PC-3 (cell line): ENCODE measurements around the gene RPS6KA1. TPM values are rescaled to one million over a fixed set of nuclear protein-coding genes. Genes with fewer than 3 reads are reported as not detected.

ENCODE experiments used
- ATAC-seq: fragments of 200-7000 bp; cut with Tn5 transposase; 2 replicates; pipeline ENCODE4 v1.9.1; 2020; ENCODE audit warnings: mild to moderate bottlenecking, moderate library complexity
- BruUV-seq: library from RNA; stranded (reverse); fragments of 400-500 nt; replicated peaks from 2 replicates; lab custom pipeline; 2021; lab: Mats Ljungman, UMichigan
- CTCF ChIA-PET: fragments of 300-600 bp; sonication (Branson Sonifier 250); formaldehyde crosslinking; loops from one replicate; lab custom pipeline; 2022; ENCODE audit warnings: antibody characterized with exemption; lab: Charles Lee
- POLR2A ChIA-PET: fragments of 300-600 bp; sonication (Branson Sonifier 250); formaldehyde crosslinking; loops from one replicate; lab custom pipeline; 2022; ENCODE audit warnings: antibody characterized with exemption; ENCODE audit not compliant: unreplicated experiment; lab: Charles Lee
- DNase-seq: peaks from one replicate; pipeline ENCODE4 v3.0.0-alpha.2; 2015
- H2AFZ ChIP-seq: fragments of 300-600 bp; sonication (generic); 2 replicates; pipeline ENCODE4 v1.6.0; 2016; ENCODE audit warnings: antibody characterized with exemption, low read length
- H3F3A ChIP-seq: fragments of 300-600 bp; sonication (generic); one replicate; pipeline ENCODE4 v1.6.0; 2017; ENCODE audit warnings: antibody characterized with exemption, low read length, control low read depth, mild to moderate bottlenecking; ENCODE audit not compliant: unreplicated experiment
- H3K27ac ChIP-seq: fragments of 300-600 bp; sonication (generic); 2 replicates; pipeline ENCODE4 v1.5.1; 2016; ENCODE audit warnings: mild to moderate bottlenecking, low read length
- H3K27me3 ChIP-seq: fragments of 300-600 bp; sonication (generic); 2 replicates; pipeline ENCODE4 v1.6.1; 2016; ENCODE audit warnings: low read length, mixed read lengths
- H3K36me3 ChIP-seq: fragments of 300-600 bp; sonication (generic); 2 replicates; pipeline ENCODE4 v1.6.1; 2016; ENCODE audit warnings: low read depth, mixed run types, low read length, mixed read lengths
- H3K4me1 ChIP-seq: fragments of 300-600 bp; sonication (generic); 2 replicates; pipeline ENCODE4 v1.5.1; 2016; ENCODE audit warnings: low read length; ENCODE audit not compliant: insufficient read depth
- H3K4me2 ChIP-seq: fragments of 300-600 bp; sonication (generic); 2 replicates; pipeline ENCODE4 v1.6.0; 2016; ENCODE audit warnings: low read length
- H3K4me3 ChIP-seq: fragments of 300-600 bp; sonication (generic); 2 replicates; pipeline ENCODE4 v1.5.1; 2016; ENCODE audit warnings: mild to moderate bottlenecking, low read length, mixed read lengths
- H3K79me2 ChIP-seq: fragments of 300-600 bp; sonication (generic); 2 replicates; pipeline ENCODE4 v1.6.1; 2017; ENCODE audit warnings: low read length, mixed read lengths
- H3K9ac ChIP-seq: fragments of 300-600 bp; sonication (generic); 2 replicates; pipeline ENCODE4 v1.6.0; 2016; ENCODE audit warnings: mild to moderate bottlenecking, low read length
- H3K9me2 ChIP-seq: fragments of 300-600 bp; sonication (generic); replicated peaks from 2 replicates; pipeline ENCODE4 v1.6.1; 2016; ENCODE audit warnings: mixed run types, low read length, mixed read lengths
- H3K9me3 ChIP-seq: fragments of 300-600 bp; sonication (generic); 2 replicates; pipeline ENCODE4 v1.6.1; 2016; ENCODE audit warnings: low read length, mixed read lengths
- H4K20me1 ChIP-seq: fragments of 300-600 bp; sonication (generic); 2 replicates; pipeline ENCODE4 v1.6.1; 2016; ENCODE audit warnings: low read length, mixed read lengths
- EZH2 ChIP-seq: fragments of 300-600 bp; sonication (generic); IDR thresholded peaks from one replicate; pipeline ENCODE4 v1.6.1; 2017; ENCODE audit warnings: antibody characterized with exemption, mild to moderate bottlenecking, low read length; ENCODE audit not compliant: unreplicated experiment
- EZH2phosphoT487 ChIP-seq: fragments of 300-600 bp; sonication (generic); IDR thresholded peaks from 2 replicates; pipeline ENCODE4 v1.6.1; 2018; ENCODE audit warnings: mild to moderate bottlenecking, antibody characterized with exemption, low read length, borderline replicate concordance
- intact Hi-C: fragments of 100-400 bp; cut with micrococcal nuclease; formaldehyde crosslinking; loops from 2 replicates; pipeline ENCODE4 v1.9.0; 2023
- total RNA-seq: library from RNA; depleted of rRNA; stranded (reverse); fragments of >200 nt; gene quantifications from 2 replicates; pipeline ENCODE4 v1.2.3, GENCODE V29; 2014
- TF ChIP-seq, protein P1 (sequence below): fragments of 300-600 bp; sonication (generic); conservative IDR thresholded peaks from 2 replicates; pipeline ENCODE4 v1.5.1; 2017; ENCODE audit warnings: antibody characterized with exemption, low read depth, mild to moderate bottlenecking, low read length

The RPS6KA1 gene
- total RNA-seq, 1 experiment from 2014 or later = 98.2 TPM

DNA sequence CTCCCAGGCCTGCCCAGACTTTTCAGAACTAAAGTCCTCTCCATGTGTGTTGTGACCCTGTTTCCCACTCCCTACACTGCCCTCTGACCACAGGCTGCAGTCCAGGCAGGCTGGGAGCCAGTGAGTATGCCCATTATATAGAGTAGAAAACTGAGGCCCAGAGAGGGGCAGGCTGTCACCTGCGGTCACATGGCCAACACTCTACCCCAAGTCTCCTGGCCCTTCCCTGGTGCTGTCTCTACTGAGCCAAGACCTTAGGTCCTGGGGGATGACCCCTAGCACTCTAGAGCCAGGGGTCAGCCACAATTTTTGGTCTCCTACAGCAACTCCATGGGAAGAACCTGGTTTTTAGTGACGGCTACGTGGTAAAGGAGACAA, 30.8 kb downstream of the RPS6KA1 start:
- no peak overlapping the region for H3K4me3 ChIP-seq
- POLR2A ChIA-PET = no interaction called here
- DNase-seq (no peak), ATAC-seq (no peak)
- H3K27ac ChIP-seq = no peak overlapping the region
- intact Hi-C loops = no loop called here
- no peak overlapping the region for H3K9ac ChIP-seq
- BruUV-seq = no TSS peak
- no peaks in the 10 kb centered on the region for H3K27me3 ChIP-seq
- TF ChIP-seq, protein P1, sequence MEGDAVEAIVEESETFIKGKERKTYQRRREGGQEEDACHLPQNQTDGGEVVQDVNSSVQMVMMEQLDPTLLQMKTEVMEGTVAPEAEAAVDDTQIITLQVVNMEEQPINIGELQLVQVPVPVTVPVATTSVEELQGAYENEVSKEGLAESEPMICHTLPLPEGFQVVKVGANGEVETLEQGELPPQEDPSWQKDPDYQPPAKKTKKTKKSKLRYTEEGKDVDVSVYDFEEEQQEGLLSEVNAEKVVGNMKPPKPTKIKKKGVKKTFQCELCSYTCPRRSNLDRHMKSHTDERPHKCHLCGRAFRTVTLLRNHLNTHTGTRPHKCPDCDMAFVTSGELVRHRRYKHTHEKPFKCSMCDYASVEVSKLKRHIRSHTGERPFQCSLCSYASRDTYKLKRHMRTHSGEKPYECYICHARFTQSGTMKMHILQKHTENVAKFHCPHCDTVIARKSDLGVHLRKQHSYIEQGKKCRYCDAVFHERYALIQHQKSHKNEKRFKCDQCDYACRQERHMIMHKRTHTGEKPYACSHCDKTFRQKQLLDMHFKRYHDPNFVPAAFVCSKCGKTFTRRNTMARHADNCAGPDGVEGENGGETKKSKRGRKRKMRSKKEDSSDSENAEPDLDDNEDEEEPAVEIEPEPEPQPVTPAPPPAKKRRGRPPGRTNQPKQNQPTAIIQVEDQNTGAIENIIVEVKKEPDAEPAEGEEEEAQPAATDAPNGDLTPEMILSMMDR = no peak
- TF ChIP-seq EZH2phosphoT487 = no peak
- no peaks in the 10 kb centered on the region for H3K79me2 ChIP-seq
- H3K9me3 ChIP-seq = no peaks in the 10 kb centered on the region
- H3K4me2 ChIP-seq = no peak overlapping the region
- H3K4me1 ChIP-seq = no peaks in the 10 kb centered on the region; the same call in 1 of the 2 replicates
- CTCF ChIA-PET = no interaction called here
- no peak overlapping the region for H2AFZ ChIP-seq
- peaks cover 14% of the 10 kb centered on the region for H3K36me3 ChIP-seq
- H3K9me2 ChIP-seq = no peaks in the 10 kb centered on the region
- H4K20me1 ChIP-seq = no peaks in the 10 kb centered on the region
- H3F3A ChIP-seq = no peaks in the 10 kb centered on the region

DNA sequence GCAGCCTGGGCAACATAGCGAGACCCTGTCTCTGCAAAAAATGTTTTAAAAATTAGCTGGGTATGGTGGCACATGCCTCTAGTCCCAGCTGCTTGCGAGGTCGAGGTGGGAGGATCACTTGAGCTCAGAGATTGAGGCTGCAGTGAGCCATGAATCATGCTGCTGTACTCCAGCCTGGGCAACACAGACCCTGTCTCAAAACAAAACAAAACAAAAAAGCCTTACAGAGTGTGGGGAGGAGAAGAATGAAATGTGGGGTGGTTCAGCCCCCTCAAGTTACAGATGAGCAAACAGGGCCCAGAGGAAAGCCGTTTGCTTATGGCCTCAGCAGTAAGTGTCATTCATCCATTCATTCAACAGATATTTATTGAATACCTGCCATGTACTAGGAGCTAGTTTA, 40.7 kb downstream of the RPS6KA1 start:
- ATAC-seq (no peak), DNase-seq (no peak)
- H3K27me3 ChIP-seq = no peaks in the 10 kb centered on the region
- H3K4me3 ChIP-seq = no peak overlapping the region
- H3K9me2 ChIP-seq = no peaks in the 10 kb centered on the region
- no peaks in the 10 kb centered on the region for H3K79me2 ChIP-seq
- H4K20me1 ChIP-seq = no peaks in the 10 kb centered on the region
- no TSS peak for BruUV-seq
- H2AFZ ChIP-seq = no peak overlapping the region
- intact Hi-C loops = no loop called here
- ChIA-PET CTCF (interaction anchor here (0.7 kb wide), 1 partner anchor 12 kb away, joined by 3 read pairs; no protein-coding TSS in a partner anchor), POLR2A (no interaction called here)
- H3K27ac ChIP-seq = no peak overlapping the region
- no peaks in the 10 kb centered on the region for H3F3A ChIP-seq
- no peaks in the 10 kb centered on the region for H3K4me1 ChIP-seq
- no peak overlapping the region for H3K9ac ChIP-seq
- H3K36me3 ChIP-seq = peaks cover 36% of the 10 kb centered on the region
- H3K9me3 ChIP-seq = no peaks in the 10 kb centered on the region
- no peak for TF ChIP-seq EZH2
- no peak for TF ChIP-seq EZH2phosphoT487
- TF ChIP-seq, protein P1 = no peak
- H3K4me2 ChIP-seq = no peak overlapping the region

DNA sequence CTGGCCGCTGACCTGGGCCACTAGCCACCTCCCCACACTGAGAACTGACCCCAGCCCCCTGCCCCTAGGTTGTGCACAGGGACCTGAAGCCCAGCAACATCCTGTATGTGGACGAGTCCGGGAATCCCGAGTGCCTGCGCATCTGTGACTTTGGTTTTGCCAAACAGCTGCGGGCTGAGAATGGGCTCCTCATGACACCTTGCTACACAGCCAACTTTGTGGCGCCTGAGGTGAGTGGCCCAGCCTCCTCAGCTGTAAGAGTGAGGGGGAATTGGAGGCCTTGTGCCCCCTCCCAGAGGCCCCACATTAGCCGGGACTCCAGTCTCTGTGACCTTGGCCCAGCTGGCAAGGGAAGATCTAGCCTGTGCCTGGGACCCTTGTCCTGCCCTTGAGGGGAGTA, 41.8 kb downstream of the RPS6KA1 start:
- Histone ChIP-seq H3K9ac (no peak overlapping the region), H3K27me3 (no peaks in the 10 kb centered on the region), H3K4me1 (no peaks in the 10 kb centered on the region), H3K79me2 (no peaks in the 10 kb centered on the region), H4K20me1 (no peaks in the 10 kb centered on the region), H3K36me3 (peaks cover 36% of the 10 kb centered on the region), H3K27ac (no peak overlapping the region), H3K9me3 (no peaks in the 10 kb centered on the region), H2AFZ (no peak overlapping the region), H3K4me2 (no peak overlapping the region), H3F3A (no peaks in the 10 kb centered on the region), H3K4me3 (no peak overlapping the region), H3K9me2 (no peaks in the 10 kb centered on the region)
- intact Hi-C loops = no loop called here
- BruUV-seq = no TSS peak
- DNase-seq (no peak), ATAC-seq (no peak)
- POLR2A ChIA-PET = no interaction called here
- no peak for TF ChIP-seq EZH2phosphoT487
- TF ChIP-seq, protein P1 = no peak
- TF ChIP-seq EZH2 = no peak
- CTCF ChIA-PET = no interaction called here
